CD4-positive, alpha-beta T cell (primary cell): ENCODE results near the gene ADRB2. TPM values are rescaled to one million over a fixed set of nuclear protein-coding genes. Genes with fewer than 3 reads are reported as not detected.
A peak's percentile ranks its signal among the peaks of the same experiment; 100 is the strongest.

Experiments
- ATAC-seq: fragments of 200-7000 bp; cut with Tn5 transposase; one replicate; pipeline ENCODE4 v1.10.0; 2022; ENCODE audit warnings: mild to moderate bottlenecking; ENCODE audit not compliant: poor library complexity
- CTCF ChIA-PET: fragments of 350-600 bp; sonication (Branson Sonifier 250); formaldehyde crosslinking; loops from one replicate; lab custom pipeline; 2021; ENCODE audit warnings: antibody characterized with exemption, inconsistent platforms; lab: Charles Lee
- POLR2A ChIA-PET: fragments of 350-600 bp; sonication (Branson Sonifier 250); formaldehyde crosslinking; loops from one replicate; lab custom pipeline; 2021; ENCODE audit warnings: antibody characterized with exemption, inconsistent platforms; lab: Charles Lee
- DNase-seq, 14 experiments: peaks; one replicate each; pipeline ENCODE4 v3.0.0-alpha.2; 2013 to 2020; ENCODE audit warnings: mixed read lengths in 2 of 14
- H3K27ac ChIP-seq, 2 donors: one replicate each; pipeline versions ENCODE4 v1.5.1 to v1.7.0; 2013; ENCODE audit warnings: low read length in 2 of 2, low read depth in 1 of 2, mild to moderate bottlenecking in 1 of 2
- H3K27me3 ChIP-seq, 2 experiments: 1 replicate in 1 of 2; 2 replicates in 1 of 2; pipeline versions ENCODE4 v1.6.1 to v1.7.0; 2013; ENCODE audit warnings: low read length in 2 of 2, control low read depth in 1 of 2, mild to moderate bottlenecking in 1 of 2, moderate library complexity in 1 of 2; ENCODE audit not compliant: insufficient read depth in 2 of 2, control insufficient read depth in 1 of 2
- H3K36me3 ChIP-seq: one replicate; pipeline ENCODE4 v1.6.1; 2013; ENCODE audit warnings: low read length, control low read depth; ENCODE audit not compliant: insufficient read depth
- H3K4me1 ChIP-seq: one replicate; pipeline ENCODE4 v1.6.1; 2013; ENCODE audit warnings: low read length, control low read depth; ENCODE audit not compliant: insufficient read depth
- H3K4me3 ChIP-seq: one replicate; pipeline ENCODE4 v1.5.1; 2013; ENCODE audit warnings: mild to moderate bottlenecking, low read length, moderate library complexity
- H3K9me3 ChIP-seq, 2 experiments: 1 replicate in 1 of 2; 2 replicates in 1 of 2; pipeline versions ENCODE4 v1.6.1 to v1.7.0; 2013; ENCODE audit warnings: low read length in 2 of 2, mild to moderate bottlenecking in 2 of 2, control low read depth in 1 of 2, moderate library complexity in 1 of 2; ENCODE audit not compliant: control insufficient read depth in 1 of 2, insufficient read depth in 1 of 2
- H3K27ac Mint-ChIP-seq: one replicate; pipeline ENCODE4 v1.8.0; 2020; ENCODE audit warnings: mixed read lengths
- H3K27me3 Mint-ChIP-seq: one replicate; pipeline ENCODE4 v1.8.0; 2021; ENCODE audit warnings: mixed read lengths
- H3K36me3 Mint-ChIP-seq: one replicate; pipeline ENCODE4 v1.8.0; 2021; ENCODE audit warnings: low read depth, mixed read lengths
- H3K4me1 Mint-ChIP-seq: one replicate; pipeline ENCODE4 v1.8.0; 2021; ENCODE audit warnings: low read depth, mixed read lengths
- H3K4me3 Mint-ChIP-seq: one replicate; pipeline ENCODE4 v1.8.0; 2020; ENCODE audit warnings: mild to moderate bottlenecking, mixed read lengths
- H3K9me3 Mint-ChIP-seq: one replicate; pipeline ENCODE4 v1.8.0; 2020; ENCODE audit warnings: mixed read lengths
- CTCF ChIP-seq: fragments of 200-600 bp; IDR thresholded peaks from one replicate; pipeline ENCODE4 v1.8.0; 2022; ENCODE audit warnings: antibody characterized with exemption, mild to moderate bottlenecking
- intact Hi-C, 2 experiments: fragments of 100-400 bp; cut with DNase I in 1 of 2; cut with micrococcal nuclease in 1 of 2; formaldehyde crosslinking; loops; one replicate each; pipeline versions ENCODE4 v1.15.1 to v1.9.0; 2023 to 2025; cut with DNase I, micrococcal nuclease
- total RNA-seq, 174 experiments: library from RNA in 2 of 174; stranded (reverse) in 2 of 174; gene quantifications; one replicate each; pipeline ENCODE4 v1.2.3 and lab custom pipeline; 2021 to 2026

The ADRB2 gene
- total RNA-seq, 2 experiments from 2014 or later, result 1.2 to 1.6 TPM

- Histone ChIP-seq H3K4me3 (no peak overlapping the region), H3K36me3 (no peaks in the 10 kb centered on the region), H3K4me1 (no peaks in the 10 kb centered on the region), H3K27ac (no peak overlapping the region), H3K27me3 (peaks cover 0 to 4% of the 10 kb centered on the region in 2 experiments), H3K9me3 (no peaks in the 10 kb centered on the region)
- intact Hi-C loops, result loop anchor here in 1 of 2 experiments (1.0 kb wide), 1 partner anchor 19 kb away; no protein-coding TSS in a partner anchor
- no peak for ATAC-seq
- Mint-ChIP-seq H3K27ac (no peak overlapping the region), H3K36me3 (no peaks in the 10 kb centered on the region), H3K4me3 (no peak overlapping the region), H3K27me3 (no peaks in the 10 kb centered on the region), H3K9me3 (no peaks in the 10 kb centered on the region), H3K4me1 (no peaks in the 10 kb centered on the region)
- peak in 1 of 14 experiments; percentile 25 for DNase-seq
- CTCF ChIA-PET, result no interaction called here
- POLR2A ChIA-PET, result no interaction called here
- no peak for TF ChIP-seq CTCF
Observed at GRCh38 chr5:148796936-148797335, 29.5 kb upstream of the ADRB2 start.

- no peak for ATAC-seq
- peaks cover 0 to 4% of the 10 kb centered on the region in 2 experiments for H3K27me3 ChIP-seq
- no peaks in the 10 kb centered on the region for H3K9me3 Mint-ChIP-seq
- no peaks in the 10 kb centered on the region for H3K36me3 Mint-ChIP-seq
- H3K4me3 ChIP-seq, result no peak overlapping the region
- H3K27ac Mint-ChIP-seq, result no peak overlapping the region
- H3K4me3 Mint-ChIP-seq, result no peak overlapping the region
- intact Hi-C loops, result no loop called here
- no peaks in the 10 kb centered on the region for H3K36me3 ChIP-seq
- no peaks in the 10 kb centered on the region for H3K4me1 ChIP-seq
- DNase-seq, result no peak
- no peaks in the 10 kb centered on the region for H3K27me3 Mint-ChIP-seq
- no peaks in the 10 kb centered on the region for H3K4me1 Mint-ChIP-seq
- TF ChIP-seq CTCF, result no peak
- CTCF ChIA-PET, result interaction anchor here (1.4 kb wide), 1 partner anchor 13 kb away, joined by 4 read pairs; no protein-coding TSS in a partner anchor
- POLR2A ChIA-PET, result no interaction called here
- no peak overlapping the region for H3K27ac ChIP-seq
- no peaks in the 10 kb centered on the region for H3K9me3 ChIP-seq
Observed at GRCh38 chr5:148798786-148799185, 27.6 kb upstream of the ADRB2 start.

- ChIA-PET CTCF (no interaction called here), POLR2A (no interaction called here)
- Histone ChIP-seq H3K4me3 (no peak overlapping the region), H3K36me3 (no peaks in the 10 kb centered on the region), H3K27ac (no peak overlapping the region), H3K4me1 (no peaks in the 10 kb centered on the region), H3K9me3 (no peaks in the 10 kb centered on the region), H3K27me3 (peaks cover 4 to 6% of the 10 kb centered on the region in 2 experiments)
- no peaks in the 10 kb centered on the region for H3K9me3 Mint-ChIP-seq
- no peak overlapping the region for H3K4me3 Mint-ChIP-seq
- no peaks in the 10 kb centered on the region for H3K36me3 Mint-ChIP-seq
- intact Hi-C loops, result no loop called here
- ATAC-seq, result no peak
- no peaks in the 10 kb centered on the region for H3K4me1 Mint-ChIP-seq
- H3K27me3 Mint-ChIP-seq, result no peaks in the 10 kb centered on the region
- no peak overlapping the region for H3K27ac Mint-ChIP-seq
- no peak for DNase-seq
- TF ChIP-seq CTCF, result no peak
Observed at GRCh38 chr5:148799737-148800527, 26.5 kb upstream of the ADRB2 start.
